Fibroblast of pulmonary artery (primary cell): ENCODE results near the gene NME2.
A peak's percentile ranks its signal among the peaks of the same experiment; 100 is the strongest.

Source experiments
- DNase-seq: peaks from one replicate; pipeline ENCODE4 v3.0.0-alpha.2; 2010; ENCODE audit warnings: low read depth
- H3K4me3 ChIP-seq: replicated peaks from 2 replicates; pipeline ENCODE4 v1.5.1; 2011; ENCODE audit warnings: low read depth, mild to moderate bottlenecking, control low read depth, low read length, moderate library complexity
- CTCF ChIP-seq: IDR thresholded peaks from 2 replicates; pipeline ENCODE4 v1.5.1; 2011; ENCODE audit warnings: mild to moderate bottlenecking, control low read depth, low read length, inconsistent platforms; ENCODE audit errors: missing control alignments

Gene NME2

DNA sequence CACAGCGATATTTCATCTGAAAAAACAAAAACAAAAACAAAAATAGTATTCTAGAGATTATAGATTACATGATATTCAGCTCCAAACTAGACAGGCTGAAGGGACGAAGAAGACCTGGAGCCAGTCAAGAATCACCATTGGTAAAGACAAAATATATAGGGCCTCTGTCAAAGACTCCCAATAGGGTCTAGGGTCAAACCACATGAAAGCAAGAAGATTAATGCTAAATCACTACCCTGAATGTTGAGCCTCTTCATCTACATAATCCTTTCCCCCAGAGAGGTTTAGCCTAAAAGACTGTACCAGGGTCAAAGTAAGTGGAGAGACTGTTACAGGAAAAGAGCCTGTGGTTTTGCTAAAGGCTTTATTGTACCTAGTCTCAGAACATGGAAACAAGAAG, 23.6 kb upstream of the NME2 start:
- no peak overlapping the region for H3K4me3 ChIP-seq
- DNase-seq: no peak
- TF ChIP-seq CTCF: no peak

- H3K4me3 ChIP-seq: no peak overlapping the region
- no peak for DNase-seq
- TF ChIP-seq CTCF: no peak
Observed at GRCh38 chr17:51144266-51145022, 21.8 kb upstream of the NME2 start.

- no peak for TF ChIP-seq CTCF
- no peak overlapping the region for H3K4me3 ChIP-seq
- no peak for DNase-seq
Observed at GRCh38 chr17:51147650-51148049, 18.6 kb upstream of the NME2 start.

GRCh38 chr17:51149163-51149562, 17.0 kb upstream of the NME2 start:
- DNase-seq: no peak
- TF ChIP-seq CTCF: no peak
- H3K4me3 ChIP-seq: no peak overlapping the region

DNA sequence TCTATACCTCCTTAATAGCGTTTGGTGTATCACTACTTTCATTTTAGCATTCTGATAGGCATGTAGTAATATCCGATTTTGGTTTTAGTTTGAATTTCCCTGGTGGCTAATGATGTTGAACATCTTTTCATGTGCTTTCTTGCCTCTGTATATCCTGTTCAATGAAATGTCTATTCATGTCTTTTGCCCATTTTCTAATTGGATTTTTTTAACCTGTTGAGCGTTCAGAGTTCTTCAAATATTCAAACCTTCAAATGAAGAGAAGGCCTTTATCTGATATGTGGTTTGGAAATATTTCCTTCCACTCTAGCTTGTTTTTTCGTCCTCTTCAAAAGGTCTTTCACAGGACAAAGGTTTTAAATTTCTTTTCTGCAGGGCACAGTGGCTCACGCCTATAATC, 15.3 kb upstream of the NME2 start:
- DNase-seq: no peak
- no peak overlapping the region for H3K4me3 ChIP-seq
- no peak for TF ChIP-seq CTCF

DNA sequence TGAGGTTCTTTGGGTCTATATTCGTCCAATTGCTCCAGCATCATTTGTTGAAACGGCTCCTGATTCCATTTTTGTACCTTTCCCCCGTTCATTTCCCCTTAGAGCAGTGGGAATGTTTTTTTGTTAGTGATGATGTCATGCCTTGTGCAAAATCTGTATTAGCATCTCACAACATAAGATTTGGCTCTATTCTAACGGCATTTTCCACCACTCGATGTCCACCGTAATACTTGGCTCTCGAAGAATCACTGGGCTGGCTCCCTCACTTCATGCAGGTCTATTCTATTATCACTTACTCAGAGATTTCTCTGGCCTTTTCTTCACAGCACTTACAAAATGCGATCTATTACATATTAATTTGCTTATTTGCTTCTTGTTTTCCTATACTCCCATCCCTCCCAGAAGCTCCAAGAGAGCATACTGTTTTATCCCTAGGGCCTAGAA, 13.4 kb upstream of the NME2 start:
- peak overlapping the region; percentile 52 for H3K4me3 ChIP-seq
- DNase-seq: peak; percentile 50
- TF ChIP-seq CTCF: no peak
